ENCODE data around the gene STX1A. TPM values are rescaled to one million over a fixed set of nuclear protein-coding genes. Genes with fewer than 3 reads are reported as not detected.

The STX1A gene
- 51.6 and 69.7 TPM in 2 replicates for total RNA-seq (2014; rRNA removed; shearing (Covaris generic))
- polyA plus RNA-seq (2015; cell fraction: cytosol; rRNA removed) = 79.7 and 82.4 TPM in 2 replicates
- 419 and 468 TPM in 2 replicates for polyA plus RNA-seq (2015; cell fraction: nucleus; rRNA removed)

DNA sequence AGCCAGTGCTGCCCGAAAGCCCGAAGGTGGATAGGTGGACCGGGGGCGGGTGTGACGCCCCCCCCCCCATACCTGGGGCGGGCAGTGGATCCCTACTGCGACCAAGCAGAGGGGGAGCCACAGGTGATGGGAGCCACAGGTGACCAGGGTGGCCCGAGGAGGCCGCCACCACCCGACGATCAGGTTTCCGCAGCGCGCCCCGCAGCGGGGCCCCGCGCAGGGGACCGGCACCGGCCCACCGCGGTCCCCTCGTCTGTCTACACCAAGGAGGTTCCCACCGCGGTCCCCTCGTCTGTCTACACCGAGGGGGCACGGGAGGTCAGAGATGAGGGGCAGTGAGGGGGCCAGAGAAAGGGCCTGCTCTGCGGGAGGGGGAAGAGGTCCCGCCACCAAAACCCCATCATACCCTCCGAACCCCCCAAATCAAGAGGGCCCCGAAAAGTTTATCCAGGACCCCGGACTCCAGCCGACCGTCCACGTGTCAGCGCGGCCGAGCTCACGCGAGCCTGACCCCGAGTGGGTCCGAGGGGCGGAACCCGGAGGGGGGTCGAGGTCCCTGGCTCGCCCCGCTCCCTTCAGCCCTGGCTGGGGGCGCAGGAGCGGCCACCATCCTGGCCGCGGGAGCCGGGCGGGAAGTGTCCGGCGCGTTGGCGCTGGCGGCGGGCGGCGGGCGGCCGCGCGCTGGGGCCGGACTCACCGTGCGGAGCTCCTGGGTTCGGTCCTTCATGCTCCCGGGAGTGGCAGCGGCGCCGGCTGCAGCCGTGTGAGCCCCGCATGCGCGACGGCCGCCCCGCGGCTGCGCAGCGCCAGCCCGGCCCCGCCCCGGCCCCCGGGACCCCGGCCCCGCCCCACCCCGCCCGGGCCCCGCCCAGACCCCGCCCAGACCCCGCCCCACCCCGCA is at the start of gene STX1A:
Gene STX1A, minus strand, starts transcription at position 765 of the 901 bp plus-strand sequence. Its CDS starts 38 bp downstream, at position 727.
- DNase-seq (ENCODE audit: low read depth) = no peak

DNA sequence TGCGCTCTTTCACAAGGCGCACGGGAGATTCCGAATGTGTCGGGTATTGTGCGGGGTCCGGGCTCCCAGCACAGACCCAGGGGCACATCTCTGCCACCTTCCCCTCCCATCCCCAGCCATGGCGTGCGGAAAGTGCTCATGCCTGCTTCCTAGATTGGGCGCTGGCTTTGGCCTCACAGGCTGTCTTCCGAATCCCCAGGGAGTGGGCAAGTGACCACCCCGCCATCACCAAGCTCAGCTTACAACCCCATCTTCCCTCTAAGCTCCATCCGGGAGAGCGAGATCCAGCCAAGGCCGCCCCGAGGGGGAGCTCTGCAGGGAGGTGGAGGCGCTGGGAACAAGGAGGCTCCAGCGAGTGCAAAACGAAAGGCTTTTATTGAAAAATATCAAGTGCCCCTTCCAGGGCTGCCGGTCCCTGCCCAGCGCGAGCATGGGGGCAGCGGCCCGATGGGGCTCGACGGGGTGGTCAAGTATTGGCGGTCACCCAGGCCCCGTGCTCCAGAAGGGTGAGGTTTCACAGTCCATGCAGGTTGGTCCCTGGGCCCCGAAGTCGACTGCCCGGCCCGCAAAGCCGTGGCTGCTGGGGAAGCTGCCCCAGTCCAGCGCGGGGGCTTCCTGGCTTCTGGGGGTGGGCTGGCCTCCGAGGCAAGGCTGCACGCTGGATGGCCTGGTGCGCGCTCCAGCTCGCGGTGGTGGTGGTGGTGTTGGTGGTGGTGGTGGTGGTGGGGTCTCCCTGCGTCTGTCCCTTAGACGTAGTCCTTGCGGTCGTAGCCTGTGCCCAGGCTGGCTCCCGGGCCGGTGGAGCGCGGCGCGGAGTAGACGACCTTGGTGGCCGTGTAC is 49.4 kb upstream of the STX1A start:
- no peak for DNase-seq (ENCODE audit: low read depth)

DNA sequence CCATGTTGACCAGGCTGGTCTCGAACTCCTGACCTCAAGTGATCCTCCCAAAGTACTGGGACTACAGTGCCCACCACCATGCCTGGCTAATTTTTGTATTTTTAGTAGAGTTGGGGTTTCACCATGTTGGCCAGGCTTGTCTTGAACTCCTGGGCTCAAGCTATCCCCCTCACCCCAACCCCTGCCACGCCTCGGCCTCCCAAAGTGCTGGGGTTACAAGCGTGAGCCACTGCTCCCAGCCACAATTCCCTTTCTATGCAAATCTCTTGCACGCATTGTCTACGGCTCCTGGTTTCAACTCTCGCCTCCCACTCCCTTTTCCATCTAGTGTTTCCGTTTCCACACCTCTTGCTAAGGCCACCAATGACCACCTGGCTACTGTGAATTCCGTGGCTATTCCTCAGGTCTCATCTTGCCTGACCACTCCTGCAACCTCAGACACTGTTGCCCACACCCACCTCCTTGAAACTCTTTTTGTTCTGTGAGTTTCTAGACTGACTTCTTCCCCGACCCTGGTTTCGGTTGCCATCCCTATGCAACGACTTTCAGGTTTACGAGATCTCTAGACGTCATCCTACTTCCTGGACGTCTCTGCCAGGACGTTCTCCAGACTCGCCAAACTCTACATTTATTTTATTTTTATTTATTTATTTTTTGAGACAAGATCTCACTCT is 47.2 kb upstream of the STX1A start:
- DNase-seq (ENCODE audit: low read depth) = no peak

DNA sequence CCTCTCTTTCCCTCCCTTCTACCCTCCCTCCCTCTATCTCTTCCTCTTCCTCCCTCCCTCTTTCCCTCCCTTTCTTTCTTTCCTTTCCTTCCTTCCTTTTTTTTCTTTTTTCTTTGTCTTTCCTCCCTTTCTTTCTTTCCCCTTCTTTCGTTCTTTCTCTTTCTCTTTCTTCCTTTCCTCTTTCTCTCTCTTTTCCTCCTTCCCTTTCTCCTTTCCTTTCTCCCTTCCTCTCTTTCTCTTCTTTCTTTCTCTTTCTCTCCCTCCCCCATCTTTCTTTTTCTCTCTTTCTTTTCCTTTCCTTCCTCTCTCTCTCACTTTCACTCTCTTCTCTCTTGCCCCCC is 43.2 kb upstream of the STX1A start:
- no peak for DNase-seq (ENCODE audit: low read depth)

DNA sequence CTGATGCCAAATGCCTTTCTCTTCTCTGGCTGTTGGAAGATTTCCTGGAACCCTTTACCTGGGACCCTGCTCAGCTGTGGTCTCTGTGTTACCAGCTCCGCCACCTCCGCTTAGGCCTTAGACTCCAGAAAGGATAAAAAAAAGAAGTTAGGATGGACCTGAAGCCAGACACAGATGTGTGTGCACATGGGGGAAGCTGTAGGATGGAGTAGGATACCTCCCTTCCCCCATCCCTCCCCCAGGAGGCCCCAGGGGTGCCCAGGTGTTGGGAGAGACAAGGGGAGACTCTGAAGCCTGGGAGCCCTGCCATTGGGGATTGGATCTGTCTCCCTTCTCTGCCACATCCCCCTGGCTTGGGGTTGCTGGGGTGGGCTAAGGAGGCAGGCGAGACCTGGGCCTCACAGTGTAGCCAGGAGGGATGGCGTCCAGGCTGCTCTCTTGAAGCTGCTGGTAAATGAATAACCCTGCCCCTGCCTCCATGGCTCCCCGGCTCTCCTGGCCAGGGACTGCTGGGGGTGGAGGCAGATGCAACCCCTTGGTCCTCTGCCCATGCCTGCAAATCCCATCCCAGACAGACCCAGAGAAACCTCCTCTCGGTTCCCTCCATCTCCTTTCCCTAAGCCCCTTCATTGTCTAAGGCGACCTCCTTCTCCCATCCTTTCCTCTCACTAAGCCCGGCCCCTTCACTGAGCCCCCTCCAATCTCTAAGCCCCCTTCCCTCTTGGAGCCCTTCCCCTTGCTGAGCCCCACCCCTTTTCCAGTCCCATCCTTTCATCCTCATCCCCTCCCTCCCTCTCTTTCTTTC is 42.6 kb upstream of the STX1A start:
- no peak for DNase-seq (ENCODE audit: low read depth)

DNA sequence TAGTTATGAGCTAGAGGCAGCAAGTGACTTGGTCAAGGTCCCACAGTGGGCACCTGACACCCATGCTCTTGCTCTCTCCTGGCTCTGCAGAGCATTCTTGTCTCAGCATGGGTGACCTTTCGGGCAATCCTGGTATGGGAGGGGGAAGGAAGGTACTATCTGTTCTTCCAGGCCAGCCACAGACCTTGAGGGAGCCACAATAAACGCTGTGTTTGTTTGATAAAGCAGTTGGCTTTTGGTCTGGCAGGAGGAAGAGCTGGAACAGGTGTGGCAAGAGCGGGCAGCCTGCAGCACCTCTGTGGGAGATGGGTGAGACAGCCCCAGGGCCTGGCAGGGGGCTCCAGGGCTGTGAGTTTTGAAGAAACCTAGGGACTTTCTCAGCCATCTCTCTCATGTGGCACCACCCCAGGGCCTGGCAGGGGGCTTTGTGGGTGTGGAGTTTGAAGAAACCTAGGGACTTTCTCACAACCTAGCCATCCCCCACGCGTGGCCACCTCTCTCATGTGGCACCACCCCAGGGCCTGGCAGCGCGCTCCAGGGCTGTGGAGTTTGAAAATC is 39.2 kb upstream of the STX1A start:
- no peak for DNase-seq (ENCODE audit: low read depth)

DNA sequence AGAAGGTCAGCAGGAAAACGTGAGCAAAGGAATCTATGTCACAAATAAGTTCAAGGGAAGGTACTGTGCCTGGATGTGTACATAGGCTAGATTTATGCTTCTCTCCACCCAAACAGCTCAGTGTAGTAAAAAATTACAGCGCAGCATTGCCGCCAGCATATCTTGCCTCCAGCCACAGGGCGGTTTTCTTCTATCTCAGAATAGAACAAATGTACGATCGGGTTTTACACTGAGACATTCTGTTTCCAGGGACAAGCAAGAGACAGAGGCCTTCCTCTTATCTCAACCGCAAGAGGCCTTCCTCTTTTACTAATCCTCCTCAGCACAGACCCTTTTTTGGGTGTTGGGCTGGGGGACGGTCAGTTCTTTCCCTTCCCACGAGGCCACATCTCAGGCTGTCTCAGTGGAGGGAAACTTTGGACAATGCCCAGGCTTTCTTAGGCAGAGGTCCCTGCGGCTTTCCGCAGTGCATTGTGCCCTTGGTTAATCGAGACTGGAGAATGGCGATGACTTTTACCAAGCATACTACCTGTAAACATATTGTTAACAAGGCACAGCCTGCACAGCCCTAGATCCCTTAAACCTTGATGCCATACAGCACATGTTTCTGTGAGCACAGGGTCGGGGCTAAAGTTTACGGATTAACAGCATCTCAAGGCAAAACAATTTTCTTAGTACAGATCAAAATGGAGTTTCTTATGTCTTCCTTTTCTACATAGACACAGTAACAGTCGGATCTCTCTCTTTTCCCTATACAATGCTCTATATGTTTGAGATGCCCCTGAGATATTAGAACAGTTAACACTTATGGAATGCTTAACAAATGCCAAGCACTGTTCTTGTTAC is 30.7 kb upstream of the STX1A start:
- no peak for DNase-seq (ENCODE audit: low read depth)

DNA sequence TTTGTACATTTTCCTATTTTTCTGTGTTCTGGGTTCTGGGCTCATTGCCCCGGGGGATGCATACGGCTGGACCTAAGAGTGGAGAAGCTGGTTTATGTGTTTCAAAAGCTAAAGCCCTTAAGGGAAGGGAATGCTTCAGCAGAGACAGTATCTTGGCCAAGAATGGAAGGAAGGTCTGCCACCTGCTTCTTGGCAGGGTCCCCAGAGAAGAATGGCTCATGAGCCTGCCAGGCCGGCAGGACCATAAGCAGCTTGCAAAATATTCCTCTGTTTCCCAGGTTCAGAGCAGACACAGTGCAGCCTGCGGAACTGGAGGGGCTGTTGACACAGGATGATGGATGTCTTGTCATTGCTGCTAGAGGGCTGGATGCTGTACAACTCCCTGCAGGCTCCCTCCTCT is 26.9 kb upstream of the STX1A start:
- DNase-seq (ENCODE audit: low read depth) = no peak

DNA sequence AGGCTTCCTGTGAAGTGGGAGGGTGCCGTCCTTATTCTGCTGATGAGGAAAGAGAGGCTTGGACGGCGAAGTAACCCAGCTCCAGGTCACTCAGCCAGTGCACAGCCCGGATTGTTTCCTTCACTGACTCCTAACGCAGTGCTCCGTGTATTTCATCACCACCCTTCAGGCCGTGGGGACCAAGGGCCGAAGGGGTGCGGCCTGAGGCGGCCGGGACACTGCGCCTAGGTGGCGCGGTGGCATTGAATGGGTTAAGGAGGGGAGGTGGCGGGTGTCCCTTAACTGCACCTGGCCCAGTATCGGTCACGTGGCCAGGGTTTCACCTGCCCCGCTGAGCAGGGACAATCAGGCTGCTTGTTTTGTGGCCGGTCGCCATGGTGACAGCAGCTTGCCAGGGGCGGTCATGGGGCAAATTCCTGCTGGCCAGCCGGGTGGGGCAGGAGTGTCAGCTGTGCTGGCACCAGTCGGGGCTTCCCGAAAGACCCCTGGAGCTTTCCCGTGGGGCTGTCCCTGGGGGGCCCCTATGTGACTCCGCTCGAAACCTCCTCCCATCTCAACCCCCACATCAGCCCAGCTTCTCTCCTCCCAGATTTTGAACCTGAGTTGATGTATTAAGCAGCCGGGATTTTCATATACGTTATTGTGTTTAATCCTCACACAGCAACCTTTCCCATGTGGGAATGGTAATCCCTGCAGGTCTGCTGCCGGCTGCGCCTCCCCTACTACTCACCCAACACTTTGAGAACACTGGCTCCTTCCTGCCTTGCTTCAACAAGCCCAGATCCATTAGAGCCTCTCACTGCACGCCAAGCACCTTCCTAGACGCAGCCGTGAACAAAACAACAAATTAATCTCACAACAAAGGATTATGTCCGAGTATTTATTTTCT is 23.5 kb upstream of the STX1A start:
- no peak for DNase-seq (ENCODE audit: low read depth)

DNA sequence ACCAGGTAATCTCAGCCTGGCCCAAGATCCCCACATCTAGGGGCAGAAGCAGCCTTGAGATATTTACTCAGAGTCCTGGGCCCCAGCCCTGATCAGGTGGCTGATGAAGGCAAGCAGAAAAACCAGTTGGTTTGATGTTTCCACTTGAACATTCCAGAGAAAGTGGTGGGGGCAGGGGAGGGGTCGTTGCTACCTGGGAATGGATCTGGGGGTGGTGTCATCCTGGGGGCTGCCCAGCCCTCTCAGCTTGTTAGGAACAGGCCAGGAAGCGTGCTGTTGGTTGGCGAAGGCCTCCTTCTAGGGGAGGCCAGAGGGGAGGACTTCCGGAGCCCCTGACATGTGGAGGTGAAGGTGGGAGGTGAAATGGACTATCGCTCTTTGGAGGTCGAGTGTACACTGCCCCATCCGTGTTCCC is 22.9 kb upstream of the STX1A start:
- DNase-seq (ENCODE audit: low read depth) = no peak

DNA sequence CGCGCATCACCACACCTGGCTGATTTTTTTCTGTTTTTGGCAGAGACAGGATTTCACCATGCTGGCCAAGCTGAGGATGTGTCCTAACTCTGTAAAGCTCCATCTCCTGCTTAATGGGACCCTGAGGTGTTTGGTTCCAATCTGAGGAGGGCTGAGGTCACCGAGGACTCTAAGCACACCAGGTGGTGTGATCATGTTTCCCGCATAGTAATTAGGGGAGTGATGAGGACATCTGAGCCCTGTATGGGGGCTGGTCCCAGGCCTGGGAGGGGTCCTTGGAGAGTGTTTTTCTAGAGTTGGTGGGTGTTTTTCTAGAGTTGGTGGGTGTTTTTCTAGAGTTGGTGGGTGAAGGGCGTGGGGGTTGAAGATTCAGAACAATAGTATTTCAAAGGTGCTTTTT is 22.1 kb upstream of the STX1A start:
- no peak for DNase-seq (ENCODE audit: low read depth)

DNA sequence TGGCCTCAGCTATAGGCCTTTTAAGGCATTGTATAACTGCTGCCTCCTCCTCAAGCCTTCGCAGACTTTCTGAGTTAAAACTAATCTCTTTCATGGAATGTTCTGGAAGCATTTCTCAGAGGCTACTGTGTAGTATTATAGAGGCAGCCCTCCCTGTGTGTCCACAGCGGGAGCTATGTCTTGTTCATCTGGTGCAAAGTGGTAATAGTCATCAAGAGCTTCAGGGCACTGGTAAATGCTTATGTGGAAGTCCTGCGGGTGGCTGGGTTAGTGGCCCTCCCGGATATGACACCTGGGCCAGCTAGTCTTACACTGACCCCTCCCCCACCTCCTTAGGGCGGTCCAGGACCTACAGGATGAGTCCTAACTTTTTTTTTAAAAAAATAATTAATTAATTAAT is 21.3 kb upstream of the STX1A start:
- no peak for DNase-seq (ENCODE audit: low read depth)

DNA sequence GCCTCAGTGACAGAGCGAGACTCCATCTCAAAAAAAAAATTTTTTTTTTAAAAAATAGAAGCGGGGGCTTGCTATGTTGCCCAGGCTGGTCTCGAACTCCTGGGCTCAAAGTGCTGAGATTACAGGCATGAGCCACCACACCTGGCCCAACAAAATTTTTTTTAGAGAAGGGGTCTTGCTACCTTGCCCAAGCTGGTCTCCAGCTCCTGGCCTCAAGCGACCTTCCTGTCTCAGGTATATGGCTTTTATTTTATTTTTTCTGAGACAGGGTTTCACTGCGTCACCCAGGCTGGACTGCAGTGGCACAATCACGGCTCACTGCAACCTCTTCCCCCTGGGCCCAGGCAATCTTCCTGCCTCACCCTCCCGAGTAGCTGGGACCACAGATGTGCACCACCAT is 20.7 kb upstream of the STX1A start:
- DNase-seq (ENCODE audit: low read depth) = no peak

DNA sequence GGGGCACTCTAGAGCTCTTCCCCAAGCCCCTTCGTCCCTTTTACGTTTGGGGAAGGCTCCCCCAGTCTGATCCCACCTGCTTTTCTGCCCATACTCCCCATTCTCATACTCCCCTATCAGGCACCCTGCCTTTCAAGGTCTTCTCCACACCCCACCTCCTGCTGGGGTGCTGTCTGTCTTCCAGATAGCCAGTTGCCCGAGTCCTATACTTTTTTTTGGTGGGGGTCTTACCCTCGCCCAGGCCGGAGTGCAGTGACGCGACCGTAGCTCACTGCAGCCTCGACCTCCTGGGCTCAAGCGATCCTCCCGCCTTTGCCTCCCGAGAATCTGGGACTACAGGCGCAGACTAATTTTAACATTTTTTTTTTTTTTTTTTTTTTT is 19.9 kb upstream of the STX1A start:
- DNase-seq (ENCODE audit: low read depth) = no peak

DNA sequence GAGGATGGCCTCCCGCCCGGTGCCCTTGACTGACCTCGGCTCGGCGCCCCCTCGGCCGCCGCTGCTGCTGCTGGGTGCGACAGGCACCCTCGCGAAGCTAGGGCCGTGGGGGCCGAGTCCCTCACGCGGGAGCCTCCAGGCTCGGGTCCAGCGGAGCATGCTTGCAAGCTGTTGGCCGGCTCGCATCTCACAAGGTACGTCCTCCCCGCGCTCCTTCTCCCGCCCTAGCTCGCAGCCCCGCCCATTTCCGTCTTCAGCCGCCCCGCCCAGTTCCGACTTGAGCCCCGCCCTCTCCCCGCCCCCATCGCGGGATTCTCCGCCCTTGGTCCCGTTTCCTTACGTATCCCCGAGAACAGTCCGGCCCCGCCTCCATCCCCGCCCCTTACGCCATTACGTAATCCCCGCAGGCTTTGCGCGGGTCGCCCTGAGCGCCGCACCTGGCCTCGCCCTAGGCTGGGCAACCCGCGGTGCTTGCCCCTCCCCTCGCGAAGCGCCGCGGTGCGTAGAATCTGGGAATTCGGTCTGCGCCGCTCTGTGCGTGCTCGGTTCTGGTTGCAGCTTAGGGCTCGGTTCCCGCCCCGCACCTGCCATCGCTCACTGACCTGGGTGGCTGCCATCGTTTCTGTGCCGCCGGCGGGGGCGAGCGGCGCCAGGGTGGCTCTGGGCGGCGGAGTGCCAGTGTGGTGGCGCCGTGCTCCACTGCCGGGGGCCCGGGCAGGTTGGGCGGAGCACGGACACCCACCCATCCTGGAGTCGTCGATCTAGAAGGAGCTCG is 19.3 kb upstream of the STX1A start, which contains the start of gene ABHD11:
Gene ABHD11, minus strand, starts transcription at position 191 of the 775 bp plus-strand sequence. Its CDS starts 32 bp downstream, at position 159.
- DNase-seq (ENCODE audit: low read depth) = peak; percentile 88

DNA sequence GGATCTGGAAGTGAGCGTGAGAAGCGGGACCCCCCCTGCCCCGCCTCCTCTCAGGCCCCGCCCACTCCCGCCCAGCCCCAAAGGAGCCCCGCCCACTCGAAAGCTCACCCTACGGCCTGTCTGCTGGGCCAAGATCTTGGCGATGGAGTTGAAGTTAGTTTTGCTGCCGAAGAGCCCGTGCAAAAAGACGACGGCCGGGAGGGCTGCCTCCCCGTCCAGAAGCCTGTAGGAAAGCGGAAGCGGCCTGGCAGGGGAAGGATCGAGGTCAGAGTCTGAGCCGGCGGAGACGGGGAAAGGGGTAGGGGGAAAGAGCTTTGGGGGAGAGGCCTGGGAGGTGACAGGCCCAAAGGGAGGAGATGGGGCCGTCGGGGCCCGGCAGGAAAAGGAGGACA is 18.7 kb upstream of the STX1A start:
- no peak for DNase-seq (ENCODE audit: low read depth)

DNA sequence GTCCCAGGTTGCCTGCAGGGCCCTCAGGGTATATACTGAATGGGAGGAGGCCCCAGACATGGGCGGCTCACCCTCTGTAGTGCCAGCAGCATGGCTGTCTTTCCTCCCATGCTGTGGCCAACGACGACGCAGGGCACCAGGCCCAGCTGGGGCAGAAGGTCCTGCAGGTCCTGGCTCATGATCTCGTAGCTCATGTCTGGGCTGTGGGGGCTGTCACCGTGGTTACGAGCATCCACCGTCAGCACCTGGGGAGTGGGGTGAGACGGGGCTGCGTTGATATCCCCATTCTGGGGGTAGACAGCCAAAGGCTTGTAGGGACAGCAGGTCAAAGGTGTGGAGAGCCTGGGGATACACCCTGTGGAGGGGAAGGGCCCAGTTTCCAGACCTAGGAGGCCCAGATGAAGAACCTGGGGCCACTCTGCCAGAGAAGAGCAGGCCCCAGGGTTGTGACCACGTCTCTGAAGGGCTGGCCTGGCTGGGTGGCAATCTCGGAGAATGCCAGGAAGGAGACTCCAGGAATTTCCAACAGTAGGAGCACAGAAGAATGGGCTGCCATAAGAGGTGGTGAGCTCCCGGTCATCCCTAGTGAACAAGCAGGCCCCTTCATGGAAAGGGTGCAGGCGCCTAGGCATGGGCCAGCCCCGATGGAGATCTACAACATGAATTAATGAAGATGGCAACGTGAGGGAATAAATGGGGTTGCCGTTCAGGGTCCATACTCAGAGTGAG is 18.2 kb upstream of the STX1A start:
- DNase-seq (ENCODE audit: low read depth) = no peak
